Fibroblast of mammary gland (primary cell): ENCODE results near the gene DHRS4L2.
"Not testable (repeated sequence)": the region's sequence is repeated elsewhere in the genome, so short reads cannot be mapped to it uniquely, and the experiment has no call there.

Source experiments
- DNase-seq: peaks from one replicate; pipeline ENCODE4 v3.0.0-alpha.2; 2010; ENCODE audit warnings: low read depth
- H3K4me3 ChIP-seq: 2 replicates; pipeline ENCODE4 v1.5.1; 2011; ENCODE audit warnings: low read depth, mild to moderate bottlenecking, low read length, moderate library complexity; ENCODE audit not compliant: control insufficient read depth
- CTCF ChIP-seq: conservative IDR thresholded peaks from 2 replicates; pipeline ENCODE4 v1.5.1; 2011; ENCODE audit warnings: low read depth, low read length, inconsistent platforms; ENCODE audit not compliant: control insufficient read depth, insufficient read depth

The DHRS4L2 gene

GRCh38 chr14:24036169-24036962 is 47.6 kb downstream of the DHRS4L2 start:
- DNase-seq: peak; percentile 52
- peak; percentile 80 for TF ChIP-seq CTCF
- H3K4me3 ChIP-seq: peak overlapping the region; percentile 52

GRCh38 chr14:24036963-24037657 is 48.4 kb downstream of the DHRS4L2 start:
- DNase-seq, H3K4me3 ChIP-seq: not testable (repeated sequence)

GRCh38 chr14:24037658-24038037 is 48.9 kb downstream of the DHRS4L2 start:
- no peak overlapping the region for H3K4me3 ChIP-seq
- DNase-seq: no peak
- TF ChIP-seq CTCF: no peak

- H3K4me3 ChIP-seq: no peak overlapping the region
- no peak for TF ChIP-seq CTCF
- DNase-seq: no peak
Observed at GRCh38 chr14:24038686-24039085, 50.0 kb downstream of the DHRS4L2 start.

- DNase-seq: no peak
- no peak for TF ChIP-seq CTCF
- no peak overlapping the region for H3K4me3 ChIP-seq
Observed at GRCh38 chr14:24040692-24041091, 52.0 kb downstream of the DHRS4L2 start.

GRCh38 chr14:24042746-24043145 is 54.0 kb downstream of the DHRS4L2 start:
- no peak for TF ChIP-seq CTCF
- H3K4me3 ChIP-seq: no peak overlapping the region
- DNase-seq: no peak

- not testable (repeated sequence) for DNase-seq, H3K4me3 ChIP-seq
Observed at GRCh38 chr14:24049002-24049401, 60.3 kb downstream of the DHRS4L2 start.

- DNase-seq, H3K4me3 ChIP-seq: not testable (repeated sequence)
Observed at GRCh38 chr14:24050753-24051152, 62.0 kb downstream of the DHRS4L2 start.
